HG03521 (cell line): ENCODE results near the gene TRAM2.
"Not testable (repeated sequence)": the region's sequence is repeated elsewhere in the genome, so short reads cannot be mapped to it uniquely, and the experiment has no call there.

Source experiments
- ATAC-seq: cut with Tn5 transposase; IDR thresholded peaks from one replicate; pipeline ENCODE4 v1.9.1; 2021; ENCODE audit warnings: mild to moderate bottlenecking, moderate library complexity; ENCODE audit not compliant: unreplicated experiment

TRAM2 gene

GRCh38 chr6:52497652-52498408 is 79.0 kb downstream of the TRAM2 start:
- ATAC-seq = peak; percentile 78

- no peak for ATAC-seq
Observed at GRCh38 chr6:52496631-52497030, 80.2 kb downstream of the TRAM2 start.

GRCh38 chr6:52495922-52496321 is 80.9 kb downstream of the TRAM2 start:
- no peak for ATAC-seq

GRCh38 chr6:52494298-52495072 is 82.4 kb downstream of the TRAM2 start:
- no peak for ATAC-seq

GRCh38 chr6:52493669-52494068 is 83.2 kb downstream of the TRAM2 start:
- no peak for ATAC-seq

GRCh38 chr6:52491203-52492069 is 85.4 kb downstream of the TRAM2 start:
- peak; percentile 60 for ATAC-seq

- ATAC-seq = no peak
Observed at GRCh38 chr6:52489881-52490280, 87.0 kb downstream of the TRAM2 start.

GRCh38 chr6:52483671-52484003 is 93.2 kb downstream of the TRAM2 start:
- no peak for ATAC-seq

- ATAC-seq = no peak
Observed at GRCh38 chr6:52482903-52483670, 93.8 kb downstream of the TRAM2 start.

GRCh38 chr6:52475307-52475706 is 101.6 kb downstream of the TRAM2 start:
- no peak for ATAC-seq

GRCh38 chr6:52474173-52474572 is 102.7 kb downstream of the TRAM2 start:
- no peak for ATAC-seq

GRCh38 chr6:52461194-52461593 is 115.7 kb downstream of the TRAM2 start:
- not testable (repeated sequence) for ATAC-seq

- ATAC-seq = no peak
Observed at GRCh38 chr6:52457096-52457495, 119.8 kb downstream of the TRAM2 start.

- no peak for ATAC-seq
Observed at GRCh38 chr6:52454556-52454955, 122.3 kb downstream of the TRAM2 start.
